ENCODE results near the gene IGLON5. TPM values are rescaled to one million over a fixed set of nuclear protein-coding genes. Genes with fewer than 3 reads are reported as not detected.

IGLON5 gene
- total RNA-seq, 1 experiment from 2014 or later, result not detected

DNA sequence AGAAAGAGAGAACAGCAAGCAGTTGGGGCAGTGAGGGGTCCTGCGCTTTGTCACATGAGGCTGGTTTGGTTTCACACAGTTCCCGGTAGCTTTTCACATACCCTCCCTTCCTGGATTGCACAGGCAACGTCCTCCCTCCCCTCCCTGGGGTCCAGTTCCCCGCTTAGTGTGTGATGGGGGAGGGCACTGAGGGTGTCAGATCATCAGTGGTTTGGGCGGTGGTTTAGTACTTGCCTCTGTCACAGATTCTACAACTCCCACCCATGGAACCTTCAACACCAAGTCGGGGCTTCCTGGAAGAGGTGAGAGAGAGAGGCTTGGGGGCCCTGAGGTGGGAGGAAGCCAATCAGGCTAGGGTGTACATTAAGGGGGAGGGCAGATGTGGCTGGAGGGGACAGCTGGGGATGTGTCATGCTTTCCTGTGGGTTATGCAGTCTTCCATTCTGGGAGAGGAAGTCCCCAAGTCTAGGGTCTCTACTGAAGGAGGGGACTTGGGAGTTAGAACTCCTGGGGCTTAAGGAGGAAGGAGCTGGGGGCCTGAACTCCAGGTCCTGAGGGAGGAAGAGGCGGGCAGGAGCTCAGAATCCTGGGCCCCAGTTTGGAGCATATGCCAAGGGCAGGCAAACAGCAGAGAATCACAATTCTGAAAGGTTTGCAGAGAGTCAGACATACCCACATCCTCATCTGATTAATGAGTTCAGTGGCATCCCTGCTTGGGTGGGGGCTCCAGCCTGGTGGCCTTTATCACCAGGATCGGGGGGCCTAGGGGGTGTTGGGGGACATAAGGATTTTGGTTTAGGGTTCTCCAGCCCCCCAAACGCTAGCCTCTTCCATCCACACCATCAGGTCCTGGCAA is 61.4 kb downstream of the IGLON5 start, which contains the start of gene NKG7:
NKG7 (minus strand) TSS at position 6 of the 856 bp plus-strand sequence. CDS start 119 bp downstream, outside the sequence.
- H3K27ac Mint-ChIP-seq (ENCODE audit: unreplicated experiment), result no peak within 1 kb of the TSS
- H3K27me3 Mint-ChIP-seq (ENCODE audit: unreplicated experiment), result peaks cover 51% of the 10 kb centered on the region
- H3K4me3 Mint-ChIP-seq (ENCODE audit: low read depth, unreplicated experiment), result no peak within 1 kb of the TSS
- H3K4me1 Mint-ChIP-seq (ENCODE audit: low read depth, unreplicated experiment), result no peaks in the 10 kb centered on the region
- CTCF ChIA-PET, result no interaction called here
- BruUV-seq (replicated peaks), result no TSS peak
- intact Hi-C loops (cut with micrococcal nuclease; ENCODE audit: unreplicated experiment), result no loop called here
- H3K36me3 Mint-ChIP-seq (ENCODE audit: insufficient read depth, unreplicated experiment), result peaks cover 16% of the 10 kb centered on the region
- no peaks in the 10 kb centered on the region for H3K9me3 Mint-ChIP-seq (ENCODE audit: low read depth, unreplicated experiment)
- no peak for DNase-seq
- TF ChIP-seq, protein P1, sequence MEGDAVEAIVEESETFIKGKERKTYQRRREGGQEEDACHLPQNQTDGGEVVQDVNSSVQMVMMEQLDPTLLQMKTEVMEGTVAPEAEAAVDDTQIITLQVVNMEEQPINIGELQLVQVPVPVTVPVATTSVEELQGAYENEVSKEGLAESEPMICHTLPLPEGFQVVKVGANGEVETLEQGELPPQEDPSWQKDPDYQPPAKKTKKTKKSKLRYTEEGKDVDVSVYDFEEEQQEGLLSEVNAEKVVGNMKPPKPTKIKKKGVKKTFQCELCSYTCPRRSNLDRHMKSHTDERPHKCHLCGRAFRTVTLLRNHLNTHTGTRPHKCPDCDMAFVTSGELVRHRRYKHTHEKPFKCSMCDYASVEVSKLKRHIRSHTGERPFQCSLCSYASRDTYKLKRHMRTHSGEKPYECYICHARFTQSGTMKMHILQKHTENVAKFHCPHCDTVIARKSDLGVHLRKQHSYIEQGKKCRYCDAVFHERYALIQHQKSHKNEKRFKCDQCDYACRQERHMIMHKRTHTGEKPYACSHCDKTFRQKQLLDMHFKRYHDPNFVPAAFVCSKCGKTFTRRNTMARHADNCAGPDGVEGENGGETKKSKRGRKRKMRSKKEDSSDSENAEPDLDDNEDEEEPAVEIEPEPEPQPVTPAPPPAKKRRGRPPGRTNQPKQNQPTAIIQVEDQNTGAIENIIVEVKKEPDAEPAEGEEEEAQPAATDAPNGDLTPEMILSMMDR (IDR thresholded peaks at IDR 0.05; ENCODE audit: unreplicated experiment), result no peak

DNA sequence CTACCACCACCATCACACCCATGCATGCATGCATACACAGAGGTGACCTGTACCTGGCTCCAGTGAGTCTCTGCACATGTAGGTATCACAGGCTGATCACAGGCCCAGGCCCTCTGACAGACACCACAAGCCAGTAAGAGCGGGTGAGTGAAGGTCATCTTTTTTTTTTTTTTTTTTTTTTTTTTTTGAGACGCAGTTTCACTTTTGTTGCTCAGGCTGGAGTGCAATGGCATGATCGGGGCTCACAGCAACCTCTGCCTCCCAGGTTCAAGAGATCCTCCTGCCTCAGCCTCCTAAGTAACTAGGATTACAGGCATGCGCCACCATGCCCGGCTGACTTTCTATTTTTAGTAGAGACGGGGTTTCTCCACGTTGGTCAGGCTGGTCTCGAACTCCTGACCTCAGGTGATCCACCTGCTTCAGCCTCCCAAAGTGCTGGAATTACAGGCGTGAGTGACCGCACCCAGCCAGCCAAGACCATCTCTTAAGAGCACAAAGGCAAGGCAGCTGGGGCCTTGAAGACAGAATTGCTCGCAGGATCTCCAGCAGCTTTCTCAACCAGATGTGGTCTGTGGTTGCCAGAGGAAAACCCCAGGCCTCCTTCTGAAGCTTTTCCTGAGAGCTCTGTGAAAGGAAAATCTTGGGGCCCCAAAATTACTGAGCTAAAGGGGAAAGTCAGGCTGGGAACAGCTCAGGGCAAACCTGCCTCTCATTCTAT is 64.2 kb downstream of the IGLON5 start:
- Mint-ChIP-seq H3K27ac (ENCODE audit: unreplicated experiment) (no peak overlapping the region), H3K27me3 (ENCODE audit: unreplicated experiment) (peaks cover 40% of the 10 kb centered on the region), H3K4me1 (ENCODE audit: low read depth, unreplicated experiment) (no peaks in the 10 kb centered on the region), H3K36me3 (ENCODE audit: insufficient read depth, unreplicated experiment) (peaks cover 1% of the 10 kb centered on the region), H3K9me3 (ENCODE audit: low read depth, unreplicated experiment) (no peaks in the 10 kb centered on the region), H3K4me3 (ENCODE audit: low read depth, unreplicated experiment) (no peak overlapping the region)
- DNase-seq, result no peak
- TF ChIP-seq, protein P1 (IDR thresholded peaks at IDR 0.05; ENCODE audit: unreplicated experiment), result no peak
- BruUV-seq (replicated peaks), result no TSS peak
- intact Hi-C loops (cut with micrococcal nuclease; ENCODE audit: unreplicated experiment), result no loop called here
- CTCF ChIA-PET, result interaction anchor here (0.7 kb wide), 1 partner anchor 19 kb away, joined by 3 read pairs; no protein-coding TSS in a partner anchor

DNA sequence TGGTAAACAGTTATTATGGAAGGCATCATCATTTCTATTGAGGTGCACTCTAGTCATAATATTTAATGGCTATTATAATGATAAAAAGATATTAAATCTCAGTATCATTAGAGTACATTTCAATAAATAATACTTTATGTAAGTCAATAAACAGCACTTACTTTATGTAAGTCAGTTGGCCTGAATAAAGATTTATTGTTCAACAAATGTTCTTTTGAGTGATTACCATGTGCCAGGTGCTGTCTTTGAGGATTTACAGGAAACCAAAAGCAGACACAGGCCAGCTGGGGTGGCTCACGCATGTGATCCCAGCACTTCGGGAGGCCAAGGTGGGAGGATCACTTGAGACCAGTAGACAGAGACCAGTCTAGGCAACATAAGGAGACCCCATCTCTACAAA is 66.0 kb downstream of the IGLON5 start:
- H3K36me3 Mint-ChIP-seq (ENCODE audit: insufficient read depth, unreplicated experiment), result no peaks in the 10 kb centered on the region
- TF ChIP-seq, protein P1 (IDR thresholded peaks at IDR 0.05; ENCODE audit: unreplicated experiment), result no peak
- no peak for DNase-seq
- no peaks in the 10 kb centered on the region for H3K9me3 Mint-ChIP-seq (ENCODE audit: low read depth, unreplicated experiment)
- no peak overlapping the region for H3K27ac Mint-ChIP-seq (ENCODE audit: unreplicated experiment)
- CTCF ChIA-PET, result no interaction called here
- BruUV-seq (replicated peaks), result no TSS peak
- peaks cover 28% of the 10 kb centered on the region for H3K27me3 Mint-ChIP-seq (ENCODE audit: unreplicated experiment)
- intact Hi-C loops (cut with micrococcal nuclease; ENCODE audit: unreplicated experiment), result no loop called here
- no peaks in the 10 kb centered on the region for H3K4me1 Mint-ChIP-seq (ENCODE audit: low read depth, unreplicated experiment)
- H3K4me3 Mint-ChIP-seq (ENCODE audit: low read depth, unreplicated experiment), result no peak overlapping the region

DNA sequence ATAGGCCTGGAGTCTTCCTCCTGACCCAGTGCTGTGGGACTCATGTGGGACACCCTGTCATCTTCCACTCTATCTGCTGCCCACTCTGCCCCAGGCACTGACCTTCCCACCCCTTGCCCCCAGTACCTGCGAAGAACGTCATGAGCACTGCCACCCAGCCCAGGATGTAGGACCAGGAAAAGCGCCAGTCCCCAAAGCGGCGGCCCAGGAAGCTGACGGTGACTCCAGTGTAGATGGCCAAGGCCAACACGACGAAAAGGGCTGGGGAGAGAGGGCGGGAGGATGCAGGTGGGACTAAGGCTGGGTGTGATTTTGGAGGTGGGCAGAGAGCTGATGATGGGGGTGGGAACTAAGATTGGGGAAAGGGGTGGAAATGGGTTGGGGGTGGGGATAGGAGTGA is 68.9 kb downstream of the IGLON5 start:
- no TSS peak for BruUV-seq (replicated peaks)
- no peaks in the 10 kb centered on the region for H3K4me1 Mint-ChIP-seq (ENCODE audit: low read depth, unreplicated experiment)
- no peaks in the 10 kb centered on the region for H3K36me3 Mint-ChIP-seq (ENCODE audit: insufficient read depth, unreplicated experiment)
- intact Hi-C loops (cut with micrococcal nuclease; ENCODE audit: unreplicated experiment), result no loop called here
- H3K4me3 Mint-ChIP-seq (ENCODE audit: low read depth, unreplicated experiment), result no peak overlapping the region
- CTCF ChIA-PET, result no interaction called here
- TF ChIP-seq, protein P1 (IDR thresholded peaks at IDR 0.05; ENCODE audit: unreplicated experiment), result no peak
- no peaks in the 10 kb centered on the region for H3K9me3 Mint-ChIP-seq (ENCODE audit: low read depth, unreplicated experiment)
- DNase-seq, result no peak
- H3K27ac Mint-ChIP-seq (ENCODE audit: unreplicated experiment), result no peak overlapping the region
- peaks cover 17% of the 10 kb centered on the region for H3K27me3 Mint-ChIP-seq (ENCODE audit: unreplicated experiment)

Other genes starting within 250 kb of the IGLON5 start
- gene KLK13, start 246.6 kb upstream of the IGLON5 start, total RNA-seq (2022), result not detected in 2 replicates
- 0.34 and 0.38 TPM in 2 replicates for gene KLK14, start 228.8 kb upstream of the IGLON5 start, total RNA-seq (2022)
- gene CTU1, start 203.2 kb upstream of the IGLON5 start, total RNA-seq (2022), result 11.3 and 12.0 TPM in 2 replicates
- not detected in 2 replicates for gene SIGLEC9, start 186.7 kb upstream of the IGLON5 start, total RNA-seq (2022)
- not detected in 2 replicates for gene SIGLEC7, start 169.3 kb upstream of the IGLON5 start, total RNA-seq (2022)
- gene CD33, start 86.6 kb upstream of the IGLON5 start, total RNA-seq (2022), result not detected in 2 replicates
- gene SIGLECL1, start 60.6 kb upstream of the IGLON5 start, total RNA-seq (2022), result not detected in 2 replicates
- 3.0 and 3.6 TPM in 2 replicates for gene VSIG10L, start 30.5 kb downstream of the IGLON5 start, total RNA-seq (2022)
- 203 and 213 TPM in 2 replicates for gene ETFB, start 54.7 kb downstream of the IGLON5 start, total RNA-seq (2022)
- gene CLDND2, start 57.4 kb downstream of the IGLON5 start, total RNA-seq (2022), result 1.1 and 1.2 TPM in 2 replicates
- gene NKG7, start 61.0 kb downstream of the IGLON5 start, total RNA-seq (2022), result not detected in 2 replicates
- gene LIM2, start 76.3 kb downstream of the IGLON5 start, total RNA-seq (2022), result not detected in 2 replicates
- gene C19orf84, start 78.9 kb downstream of the IGLON5 start, total RNA-seq (2022), result not detected in 2 replicates
- not detected in 2 replicates for gene SIGLEC10, start 106.0 kb downstream of the IGLON5 start, total RNA-seq (2022)
- not detected in 2 replicates for gene SIGLEC8, start 146.8 kb downstream of the IGLON5 start, total RNA-seq (2022)
- not detected in 2 replicates for gene CEACAM18, start 166.9 kb downstream of the IGLON5 start, total RNA-seq (2022)
- not detected in 2 replicates for gene SIGLEC12, start 190.2 kb downstream of the IGLON5 start, total RNA-seq (2022)
- gene SIGLEC6, start 220.0 kb downstream of the IGLON5 start, total RNA-seq (2022), result not detected in 2 replicates

Data from Calu3 (cell line).